ENCODE measurements around the gene TLE3. TPM values are rescaled to one million over a fixed set of nuclear protein-coding genes. Genes with fewer than 3 reads are reported as not detected.

Gene TLE3
- total and polyA plus RNA-seq, 2 of the 13 experiments (the other 11 are each of a cell fraction or from before 2014, with no cell fraction given): 11.9 to 13.8 TPM

DNA sequence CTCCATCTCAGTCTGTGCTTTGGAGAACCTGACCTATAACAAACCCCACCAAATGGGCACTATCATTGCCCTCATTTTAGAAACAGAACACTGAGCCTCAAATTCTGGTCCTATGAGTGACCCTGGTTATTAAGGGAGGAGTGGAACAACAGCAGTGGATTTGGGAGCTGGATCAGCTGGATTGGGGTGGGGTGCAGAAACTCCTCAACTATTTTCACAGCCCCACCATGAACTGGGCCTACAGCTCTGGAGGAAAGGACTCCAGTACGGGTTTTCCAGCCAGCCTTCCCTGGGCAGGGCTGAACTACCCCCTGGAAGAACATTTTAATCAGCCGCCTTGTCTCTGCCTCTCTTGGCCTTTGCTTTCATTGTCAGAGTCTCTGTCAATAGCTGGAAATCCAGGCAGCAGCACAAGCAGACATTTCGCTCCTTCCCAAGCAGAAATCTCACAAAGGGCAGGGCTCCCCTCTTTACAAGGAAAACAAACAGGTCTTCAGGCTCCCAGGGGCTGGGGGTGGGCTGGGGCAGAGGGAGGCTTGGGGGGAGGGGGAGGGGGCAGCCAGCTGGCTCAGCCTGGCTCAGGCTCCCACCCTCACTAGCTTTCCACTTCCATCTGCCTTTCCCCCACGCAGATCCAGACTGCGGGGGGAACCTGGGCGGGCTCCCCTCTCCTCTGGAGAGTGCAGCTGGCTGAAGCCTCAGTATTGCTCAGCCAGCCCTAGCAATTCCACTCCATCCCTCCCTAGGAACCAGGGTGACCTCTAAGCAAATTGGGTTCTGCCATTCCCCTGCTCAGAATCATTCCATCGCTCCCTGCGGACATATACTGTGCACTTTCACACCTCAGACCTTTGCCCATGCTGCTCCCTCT lies 13.7 kb upstream of the TLE3 start (continued):
- no peak for TF ChIP-seq ZNF30 (CRISPR knock-in tag; IDR thresholded peaks at IDR 0.05)
- TF ChIP-seq KLF11 (CRISPR knock-in tag; IDR thresholded peaks at IDR 0.05): no peak
- TF ChIP-seq, protein P1, sequence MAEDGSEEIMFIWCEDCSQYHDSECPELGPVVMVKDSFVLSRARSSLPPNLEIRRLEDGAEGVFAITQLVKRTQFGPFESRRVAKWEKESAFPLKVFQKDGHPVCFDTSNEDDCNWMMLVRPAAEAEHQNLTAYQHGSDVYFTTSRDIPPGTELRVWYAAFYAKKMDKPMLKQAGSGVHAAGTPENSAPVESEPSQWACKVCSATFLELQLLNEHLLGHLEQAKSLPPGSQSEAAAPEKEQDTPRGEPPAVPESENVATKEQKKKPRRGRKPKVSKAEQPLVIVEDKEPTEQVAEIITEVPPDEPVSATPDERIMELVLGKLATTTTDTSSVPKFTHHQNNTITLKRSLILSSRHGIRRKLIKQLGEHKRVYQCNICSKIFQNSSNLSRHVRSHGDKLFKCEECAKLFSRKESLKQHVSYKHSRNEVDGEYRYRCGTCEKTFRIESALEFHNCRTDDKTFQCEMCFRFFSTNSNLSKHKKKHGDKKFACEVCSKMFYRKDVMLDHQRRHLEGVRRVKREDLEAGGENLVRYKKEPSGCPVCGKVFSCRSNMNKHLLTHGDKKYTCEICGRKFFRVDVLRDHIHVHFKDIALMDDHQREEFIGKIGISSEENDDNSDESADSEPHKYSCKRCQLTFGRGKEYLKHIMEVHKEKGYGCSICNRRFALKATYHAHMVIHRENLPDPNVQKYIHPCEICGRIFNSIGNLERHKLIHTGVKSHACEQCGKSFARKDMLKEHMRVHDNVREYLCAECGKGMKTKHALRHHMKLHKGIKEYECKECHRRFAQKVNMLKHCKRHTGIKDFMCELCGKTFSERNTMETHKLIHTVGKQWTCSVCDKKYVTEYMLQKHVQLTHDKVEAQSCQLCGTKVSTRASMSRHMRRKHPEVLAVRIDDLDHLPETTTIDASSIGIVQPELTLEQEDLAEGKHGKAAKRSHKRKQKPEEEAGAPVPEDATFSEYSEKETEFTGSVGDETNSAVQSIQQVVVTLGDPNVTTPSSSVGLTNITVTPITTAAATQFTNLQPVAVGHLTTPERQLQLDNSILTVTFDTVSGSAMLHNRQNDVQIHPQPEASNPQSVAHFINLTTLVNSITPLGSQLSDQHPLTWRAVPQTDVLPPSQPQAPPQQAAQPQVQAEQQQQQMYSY (CRISPR knock-in tag; IDR thresholded peaks at IDR 0.05): peak; percentile 98
- TF ChIP-seq TARDBP (CRISPR knock-in tag; IDR thresholded peaks at IDR 0.05): 0 out of 2 replicates have a peak, but pooled peaks have one; percentile 24
- TF ChIP-seq, protein P2, sequence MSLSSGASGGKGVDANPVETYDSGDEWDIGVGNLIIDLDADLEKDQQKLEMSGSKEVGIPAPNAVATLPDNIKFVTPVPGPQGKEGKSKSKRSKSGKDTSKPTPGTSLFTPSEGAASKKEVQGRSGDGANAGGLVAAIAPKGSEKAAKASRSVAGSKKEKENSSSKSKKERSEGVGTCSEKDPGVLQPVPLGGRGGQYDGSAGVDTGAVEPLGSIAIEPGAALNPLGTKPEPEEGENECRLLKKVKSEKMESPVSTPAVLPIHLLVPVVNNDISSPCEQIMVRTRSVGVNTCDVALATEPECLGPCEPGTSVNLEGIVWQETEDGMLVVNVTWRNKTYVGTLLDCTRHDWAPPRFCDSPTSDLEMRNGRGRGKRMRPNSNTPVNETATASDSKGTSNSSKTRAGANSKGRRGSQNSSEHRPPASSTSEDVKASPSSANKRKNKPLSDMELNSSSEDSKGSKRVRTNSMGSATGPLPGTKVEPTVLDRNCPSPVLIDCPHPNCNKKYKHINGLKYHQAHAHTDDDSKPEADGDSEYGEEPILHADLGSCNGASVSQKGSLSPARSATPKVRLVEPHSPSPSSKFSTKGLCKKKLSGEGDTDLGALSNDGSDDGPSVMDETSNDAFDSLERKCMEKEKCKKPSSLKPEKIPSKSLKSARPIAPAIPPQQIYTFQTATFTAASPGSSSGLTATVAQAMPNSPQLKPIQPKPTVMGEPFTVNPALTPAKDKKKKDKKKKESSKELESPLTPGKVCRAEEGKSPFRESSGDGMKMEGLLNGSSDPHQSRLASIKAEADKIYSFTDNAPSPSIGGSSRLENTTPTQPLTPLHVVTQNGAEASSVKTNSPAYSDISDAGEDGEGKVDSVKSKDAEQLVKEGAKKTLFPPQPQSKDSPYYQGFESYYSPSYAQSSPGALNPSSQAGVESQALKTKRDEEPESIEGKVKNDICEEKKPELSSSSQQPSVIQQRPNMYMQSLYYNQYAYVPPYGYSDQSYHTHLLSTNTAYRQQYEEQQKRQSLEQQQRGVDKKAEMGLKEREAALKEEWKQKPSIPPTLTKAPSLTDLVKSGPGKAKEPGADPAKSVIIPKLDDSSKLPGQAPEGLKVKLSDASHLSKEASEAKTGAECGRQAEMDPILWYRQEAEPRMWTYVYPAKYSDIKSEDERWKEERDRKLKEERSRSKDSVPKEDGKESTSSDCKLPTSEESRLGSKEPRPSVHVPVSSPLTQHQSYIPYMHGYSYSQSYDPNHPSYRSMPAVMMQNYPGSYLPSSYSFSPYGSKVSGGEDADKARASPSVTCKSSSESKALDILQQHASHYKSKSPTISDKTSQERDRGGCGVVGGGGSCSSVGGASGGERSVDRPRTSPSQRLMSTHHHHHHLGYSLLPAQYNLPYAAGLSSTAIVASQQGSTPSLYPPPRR (CRISPR knock-in tag; IDR thresholded peaks at IDR 0.05; ENCODE audit: borderline replicate concordance): peak; percentile 27; the same call in 1 of the 2 replicates
- TF ChIP-seq HNF4A (CRISPR knock-in tag; IDR thresholded peaks at IDR 0.05): 0 out of 2 replicates have a peak, but pooled peaks have one; percentile 6
- TF ChIP-seq ZNF546 (CRISPR knock-in tag; conservative IDR thresholded peaks at IDR 0.05): no peak
- TF ChIP-seq, protein P3, sequence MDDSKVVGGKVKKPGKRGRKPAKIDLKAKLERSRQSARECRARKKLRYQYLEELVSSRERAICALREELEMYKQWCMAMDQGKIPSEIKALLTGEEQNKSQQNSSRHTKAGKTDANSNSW (CRISPR knock-in tag; IDR thresholded peaks at IDR 0.05; ENCODE audit: borderline replicate concordance): no peak
- TF ChIP-seq HOXA7 (CRISPR knock-in tag; IDR thresholded peaks at IDR 0.05): no peak
- TF ChIP-seq TAF1 (CRISPR knock-in tag; IDR thresholded peaks at IDR 0.05): no peak
- TF ChIP-seq, protein P4, sequence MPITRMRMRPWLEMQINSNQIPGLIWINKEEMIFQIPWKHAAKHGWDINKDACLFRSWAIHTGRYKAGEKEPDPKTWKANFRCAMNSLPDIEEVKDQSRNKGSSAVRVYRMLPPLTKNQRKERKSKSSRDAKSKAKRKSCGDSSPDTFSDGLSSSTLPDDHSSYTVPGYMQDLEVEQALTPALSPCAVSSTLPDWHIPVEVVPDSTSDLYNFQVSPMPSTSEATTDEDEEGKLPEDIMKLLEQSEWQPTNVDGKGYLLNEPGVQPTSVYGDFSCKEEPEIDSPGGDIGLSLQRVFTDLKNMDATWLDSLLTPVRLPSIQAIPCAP (CRISPR knock-in tag; IDR thresholded peaks at IDR 0.05; ENCODE audit: low read depth): no peak
- TF ChIP-seq ZNF780A (CRISPR knock-in tag; IDR thresholded peaks at IDR 0.05): no peak
- TF ChIP-seq ZNF672 (CRISPR knock-in tag; IDR thresholded peaks at IDR 0.05): no peak
- no peak for TF ChIP-seq SOX6 (IDR thresholded peaks at IDR 0.05)
- peak; percentile 51; the same call in 1 of the 2 replicates for TF ChIP-seq SOX6 (CRISPR knock-in tag; IDR thresholded peaks at IDR 0.05)
- TF ChIP-seq ZNF7 (CRISPR knock-in tag; IDR thresholded peaks at IDR 0.05): no peak
- TF ChIP-seq FOXA1 (IDR thresholded peaks at IDR 0.05): no peak
- 0 out of 2 replicates have a peak, but pooled peaks have one; percentile 19 for TF ChIP-seq FOXA1 (CRISPR knock-in tag; IDR thresholded peaks at IDR 0.05)
- TF ChIP-seq, protein P5, sequence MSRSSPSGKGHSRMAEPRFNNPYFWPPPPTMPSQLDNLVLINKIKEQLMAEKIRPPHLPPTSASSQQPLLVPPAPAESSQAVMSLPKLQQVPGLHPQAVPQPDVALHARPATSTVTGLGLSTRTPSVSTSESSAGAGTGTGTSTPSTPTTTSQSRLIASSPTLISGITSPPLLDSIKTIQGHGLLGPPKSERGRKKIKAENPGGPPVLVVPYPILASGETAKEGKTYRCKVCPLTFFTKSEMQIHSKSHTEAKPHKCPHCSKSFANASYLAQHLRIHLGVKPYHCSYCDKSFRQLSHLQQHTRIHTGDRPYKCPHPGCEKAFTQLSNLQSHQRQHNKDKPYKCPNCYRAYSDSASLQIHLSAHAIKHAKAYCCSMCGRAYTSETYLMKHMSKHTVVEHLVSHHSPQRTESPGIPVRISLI (CRISPR knock-in tag; IDR thresholded peaks at IDR 0.05; ENCODE audit: borderline replicate concordance): peak; percentile 71; the same call in 1 of the 2 replicates
